ENCODE measurements around the gene PYCR2. TPM values are rescaled to one million over a fixed set of nuclear protein-coding genes. Genes with fewer than 3 reads are reported as not detected.

PYCR2 gene
- total RNA-seq, 1 experiment from 2014 or later = 74.4 TPM

GRCh38 chr1:225897595-225898514 is 26.2 kb downstream of the PYCR2 start:
- CTCF ChIA-PET = no interaction called here
- Histone ChIP-seq H3K27me3 (ENCODE audit: control insufficient read depth, insufficient read depth, low read length) (no peaks in the 10 kb centered on the region), H3K27ac (ENCODE audit: low read length) (no peak overlapping the region), H3K4me1 (ENCODE audit: control insufficient read depth, insufficient read depth, low read length) (peaks cover 5% of the 10 kb centered on the region), H3K4me3 (ENCODE audit: low read depth in 2 of 2, low read length in 2 of 2) (no peak overlapping the region), H3K36me3 (ENCODE audit: control insufficient read depth, insufficient read depth, low read length) (no peaks in the 10 kb centered on the region), H3K9me3 (ENCODE audit: control insufficient read depth, insufficient read depth, low read depth, low read length) (no peaks in the 10 kb centered on the region)
- POLR2A ChIA-PET = no interaction called here
- intact Hi-C loops (cut with micrococcal nuclease; ENCODE audit: unreplicated experiment) (no loop called here), in situ Hi-C loops (cut with HindIII; ENCODE audit: low pct_unique_long_range_greater_than_20kb, low sequenced_read_pairs) (no loop called here)
- no TSS peak for BruUV-seq (replicated peaks)
- TF ChIP-seq SIN3A (IDR thresholded peaks at IDR 0.05; ENCODE audit: borderline replicate concordance, insufficient read depth, low read depth, low read length) (no peak), TCF7L2 (IDR thresholded peaks at IDR 0.05; ENCODE audit: low read depth, low read length) (no peak), REST (IDR thresholded peaks at IDR 0.05; ENCODE audit: insufficient read depth in 1 of 2, low read depth in 2 of 2, low read length in 1 of 2) (no peak), POLR2AphosphoS5 (IDR thresholded peaks at IDR 0.05; ENCODE audit: low read depth, low read length) (no peak), CTCF (IDR thresholded peaks at IDR 0.05) (no peak)
- no peak for ATAC-seq
- no peak for DNase-seq (ENCODE audit: low read depth, low spot score)

- ATAC-seq (peak; percentile 93), DNase-seq (ENCODE audit: low read depth, low spot score) (no peak)
- no peaks in the 10 kb centered on the region for H3K9me3 ChIP-seq (ENCODE audit: control insufficient read depth, insufficient read depth, low read depth, low read length)
- no peak overlapping the region for H3K4me3 ChIP-seq (ENCODE audit: low read depth in 2 of 2, low read length in 2 of 2)
- intact Hi-C loops (cut with micrococcal nuclease; ENCODE audit: unreplicated experiment) = no loop called here
- CTCF ChIA-PET = no interaction called here
- H3K4me1 ChIP-seq (ENCODE audit: control insufficient read depth, insufficient read depth, low read length) = peaks cover 5% of the 10 kb centered on the region
- H3K27ac ChIP-seq (ENCODE audit: low read length) = peak overlapping the region; percentile 17; the same call in 1 of the 2 replicates
- in situ Hi-C loops (cut with HindIII; ENCODE audit: low pct_unique_long_range_greater_than_20kb, low sequenced_read_pairs) = no loop called here
- POLR2A ChIA-PET = no interaction called here
- H3K36me3 ChIP-seq (ENCODE audit: control insufficient read depth, insufficient read depth, low read length) = no peaks in the 10 kb centered on the region
- BruUV-seq (replicated peaks) = no TSS peak
- no peaks in the 10 kb centered on the region for H3K27me3 ChIP-seq (ENCODE audit: control insufficient read depth, insufficient read depth, low read length)
- TF ChIP-seq CTCF (IDR thresholded peaks at IDR 0.05) (no peak), TCF7L2 (IDR thresholded peaks at IDR 0.05; ENCODE audit: low read depth, low read length) (no peak), POLR2AphosphoS5 (IDR thresholded peaks at IDR 0.05; ENCODE audit: low read depth, low read length) (no peak), SIN3A (IDR thresholded peaks at IDR 0.05; ENCODE audit: borderline replicate concordance, insufficient read depth, low read depth, low read length) (no peak), REST (IDR thresholded peaks at IDR 0.05; ENCODE audit: insufficient read depth in 1 of 2, low read depth in 2 of 2, low read length in 1 of 2) (no peak)
Measured at GRCh38 chr1:225896937-225897549, 27.0 kb downstream of the PYCR2 start.

All from Panc1 (cell line).